Gastroesophageal sphincter (tissue), 3 donors: ENCODE data around the gene ENTHD1.

Experiments used
- CTCF ChIP-seq, 4 experiments: fragments of 200-600 bp in 2 of 4; fragments of 450-650 bp in 2 of 4; sonication (generic) in 1 of 4; IDR thresholded peaks; one replicate each; pipeline ENCODE4 v1.5.1; 2017 to 2019; ENCODE audit warnings: antibody characterized with exemption in 4 of 4, mild to moderate bottlenecking in 2 of 4, moderate library complexity in 2 of 4
- EP300 ChIP-seq: sonication (generic); formaldehyde crosslinking; IDR thresholded peaks from one replicate; pipeline ENCODE4 v1.6.1; 2017; ENCODE audit warnings: antibody characterized with exemption, mild to moderate bottlenecking
- POLR2A ChIP-seq, 2 donors: fragments of 450-650 bp; IDR thresholded peaks; one replicate each; pipeline ENCODE4 v1.6.1; 2017; ENCODE audit warnings: antibody characterized with exemption in 2 of 2, mild to moderate bottlenecking in 2 of 2, moderate library complexity in 1 of 2
- POLR2AphosphoS5 ChIP-seq: sonication (generic); formaldehyde crosslinking; IDR thresholded peaks from one replicate; pipeline ENCODE4 v1.6.1; 2017; ENCODE audit warnings: antibody characterized with exemption

GRCh38 chr22:39699631-39700360 lies 193.8 kb downstream of the ENTHD1 start:
- no peak for TF ChIP-seq CTCF (IDR thresholded peaks at IDR 0.05)
- no peak for TF ChIP-seq POLR2A (IDR thresholded peaks at IDR 0.05)
- no peak for TF ChIP-seq POLR2AphosphoS5
- TF ChIP-seq EP300 = no peak
